Smooth muscle cell (in vitro differentiated cells): ENCODE data around the gene CHD6. TPM values are rescaled to one million over a fixed set of nuclear protein-coding genes. Genes with fewer than 3 reads are reported as not detected.
A peak's percentile ranks its signal among the peaks of the same experiment; 100 is the strongest.

Experiments used
- DNase-seq: peaks from one replicate; lab custom pipeline; 2025; ENCODE audit not compliant: unreplicated experiment; lab: John Stamatoyannopoulos, UW
- H2AFZ ChIP-seq: fragments of 200-600 bp; sonication (generic); 2 replicates; pipeline ENCODE4 v1.6.0; 2016; ENCODE audit warnings: antibody characterized with exemption, low read depth, mild to moderate bottlenecking
- H3F3A ChIP-seq: fragments of 200-600 bp; sonication (generic); 2 replicates; pipeline ENCODE4 v1.6.0; 2017; ENCODE audit warnings: antibody characterized with exemption, low read depth
- H3K27ac ChIP-seq: fragments of 200-600 bp; sonication (generic); 2 replicates; pipeline ENCODE4 v1.5.1; 2016; ENCODE audit warnings: low read depth, mild to moderate bottlenecking
- H3K27me3 ChIP-seq: fragments of 200-600 bp; sonication (generic); 2 replicates; pipeline ENCODE4 v1.6.1; 2016; ENCODE audit warnings: low read depth, mild to moderate bottlenecking
- H3K36me3 ChIP-seq: fragments of 200-600 bp; sonication (generic); 2 replicates; pipeline ENCODE4 v1.5.1; 2016; ENCODE audit warnings: low read depth
- H3K4me1 ChIP-seq: fragments of 200-600 bp; sonication (generic); 2 replicates; pipeline ENCODE4 v1.5.1; 2016; ENCODE audit warnings: low read depth
- H3K4me2 ChIP-seq: fragments of 200-600 bp; sonication (generic); 2 replicates; pipeline ENCODE4 v1.6.0; 2016; ENCODE audit warnings: mild to moderate bottlenecking
- H3K4me3 ChIP-seq: fragments of 200-600 bp; sonication (generic); 2 replicates; pipeline ENCODE4 v1.5.1; 2016; ENCODE audit warnings: mild to moderate bottlenecking
- H3K79me2 ChIP-seq: fragments of 200-600 bp; sonication (generic); 2 replicates; pipeline ENCODE4 v1.6.0; 2016; ENCODE audit warnings: low read depth, mild to moderate bottlenecking
- H3K9ac ChIP-seq: fragments of 200-600 bp; sonication (generic); 2 replicates; pipeline ENCODE4 v1.6.0; 2016; ENCODE audit warnings: low read depth
- H3K9me3 ChIP-seq: fragments of 200-600 bp; sonication (generic); replicated peaks from 2 replicates; pipeline ENCODE4 v1.5.1; 2016; ENCODE audit warnings: low read depth
- H4K20me1 ChIP-seq: fragments of 200-600 bp; sonication (generic); 2 replicates; pipeline ENCODE4 v1.6.0; 2016; ENCODE audit warnings: low read depth
- CTCF ChIP-seq: fragments of 200-600 bp; sonication (generic); IDR thresholded peaks from 2 replicates; pipeline ENCODE4 v1.5.1; 2017; ENCODE audit warnings: borderline replicate concordance, mild to moderate bottlenecking, antibody characterized with exemption; ENCODE audit not compliant: insufficient read depth, poor library complexity, severe bottlenecking
- WGBS: methylation state at CpG from one replicate; pipeline ENCODE4 v1.1.7; 2016; ENCODE audit warnings: low lambda C conversion rate; 5-methylcytosine and 5-hydroxymethylcytosine counted together
- polyA plus RNA-seq: library from polyadenylated mRNA; unstranded; fragments of >200 nt; fragmentation: Nextera tagmentation; extraction: Ambion mirVana; gene quantifications from 2 replicates; pipeline ENCODE4 v1.2.1, GENCODE V29; 2016
- total RNA-seq: library from RNA; depleted of rRNA; stranded (reverse); fragments of >200 nt; gene quantifications from 2 replicates; pipeline ENCODE4 v1.2.3, GENCODE V29; 2014

The CHD6 gene
- total and polyA plus RNA-seq, 2 experiments from 2014 or later = 41.7 to 47.8 TPM

GRCh38 chr20:41359541-41360011 lies 258.6 kb downstream of the CHD6 start:
- no peaks in the 10 kb centered on the region for H3K4me1 ChIP-seq
- no peaks in the 10 kb centered on the region for H3K79me2 ChIP-seq
- no peak overlapping the region for H3K4me2 ChIP-seq
- no peaks in the 10 kb centered on the region for H4K20me1 ChIP-seq
- no peak for DNase-seq
- no peaks in the 10 kb centered on the region for H3F3A ChIP-seq
- no peak overlapping the region for H2AFZ ChIP-seq
- no peak overlapping the region for H3K9ac ChIP-seq
- no peak for TF ChIP-seq CTCF
- 86% methylated on average over 9 of the region's 9 CpGs for WGBS
- H3K27me3 ChIP-seq = peaks cover 7% of the 10 kb centered on the region
- H3K27ac ChIP-seq = no peak overlapping the region
- H3K9me3 ChIP-seq = no peaks in the 10 kb centered on the region
- no peaks in the 10 kb centered on the region for H3K36me3 ChIP-seq
- H3K4me3 ChIP-seq = no peak overlapping the region

GRCh38 chr20:41358717-41359116 lies 259.5 kb downstream of the CHD6 start:
- Histone ChIP-seq H3K9me3 (no peaks in the 10 kb centered on the region), H3K4me1 (no peaks in the 10 kb centered on the region), H3K4me3 (no peak overlapping the region), H3K27me3 (no peaks in the 10 kb centered on the region), H3F3A (no peaks in the 10 kb centered on the region), H3K4me2 (no peak overlapping the region), H2AFZ (no peak overlapping the region), H3K36me3 (no peaks in the 10 kb centered on the region), H4K20me1 (no peaks in the 10 kb centered on the region), H3K27ac (no peak overlapping the region), H3K9ac (no peak overlapping the region), H3K79me2 (no peaks in the 10 kb centered on the region)
- no peak for DNase-seq
- 99% methylated on average over 7 of the region's 7 CpGs for WGBS
- no peak for TF ChIP-seq CTCF

DNA sequence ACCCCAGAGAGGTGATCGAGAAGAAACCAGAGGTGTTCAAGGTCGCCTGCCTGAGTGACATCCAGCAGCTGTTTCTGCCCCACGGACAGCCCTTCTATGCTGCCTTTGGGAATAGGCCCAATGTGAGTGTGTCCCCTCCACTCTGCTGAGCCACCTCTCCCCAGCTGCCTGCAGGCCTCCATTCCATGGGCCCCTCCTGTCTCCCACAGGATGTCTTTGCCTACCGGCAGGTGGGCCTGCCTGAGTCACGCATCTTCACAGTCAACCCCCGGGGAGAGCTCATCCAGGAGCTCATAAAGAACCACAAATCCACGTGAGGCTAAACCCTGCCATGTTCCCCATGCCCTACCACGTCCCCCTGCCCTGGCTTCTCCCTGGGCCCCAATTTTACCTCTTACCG lies 259.9 kb downstream of the CHD6 start:
- no peaks in the 10 kb centered on the region for H3K4me1 ChIP-seq
- H3F3A ChIP-seq = no peaks in the 10 kb centered on the region
- DNase-seq = no peak
- no peaks in the 10 kb centered on the region for H4K20me1 ChIP-seq
- no peaks in the 10 kb centered on the region for H3K9me3 ChIP-seq
- no peak for TF ChIP-seq CTCF
- H2AFZ ChIP-seq = no peak overlapping the region
- H3K79me2 ChIP-seq = no peaks in the 10 kb centered on the region
- no peak overlapping the region for H3K27ac ChIP-seq
- WGBS = 90% methylated on average over 9 of the region's 9 CpGs
- no peak overlapping the region for H3K4me3 ChIP-seq
- no peak overlapping the region for H3K9ac ChIP-seq
- H3K36me3 ChIP-seq = no peaks in the 10 kb centered on the region
- no peak overlapping the region for H3K4me2 ChIP-seq
- H3K27me3 ChIP-seq = no peaks in the 10 kb centered on the region

DNA sequence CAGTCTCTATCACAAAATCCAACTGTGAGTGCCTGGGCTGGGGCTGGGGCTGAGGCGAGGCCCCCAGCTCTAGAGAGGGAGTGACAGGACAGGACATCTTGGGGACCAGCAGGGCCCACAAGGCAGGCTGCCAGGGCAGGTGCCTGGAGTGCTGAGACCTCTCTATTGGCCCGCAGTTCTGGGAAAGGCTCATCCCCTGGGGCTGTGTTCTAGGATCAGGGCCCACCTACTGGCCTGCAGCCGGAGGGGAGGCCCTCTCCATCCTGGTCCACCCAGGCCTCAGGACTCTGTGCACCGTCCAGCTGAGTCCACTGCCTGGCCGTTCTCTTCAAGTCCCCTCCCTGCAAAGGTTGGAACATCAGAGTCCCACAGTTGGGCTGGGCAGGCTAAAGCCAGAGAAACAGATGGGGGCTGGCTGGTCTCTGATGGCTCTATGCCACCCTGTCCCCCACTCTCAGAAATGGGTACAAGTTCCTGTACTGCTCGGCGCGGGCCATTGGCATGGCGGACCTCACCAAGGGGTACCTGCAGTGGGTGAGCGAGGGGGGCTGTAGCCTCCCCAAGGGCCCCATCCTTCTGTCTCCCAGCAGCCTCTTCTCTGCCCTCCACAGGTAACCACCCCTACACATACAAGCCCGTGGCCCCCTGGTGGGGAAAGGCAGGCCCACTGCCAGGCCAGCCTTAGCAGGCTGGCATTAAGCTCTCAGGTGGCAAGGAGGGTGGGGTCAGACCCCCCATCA lies 260.6 kb downstream of the CHD6 start:
- DNase-seq = no peak
- H4K20me1 ChIP-seq = no peaks in the 10 kb centered on the region
- no peak overlapping the region for H3K9ac ChIP-seq
- no peaks in the 10 kb centered on the region for H3K36me3 ChIP-seq
- peak; percentile 7 for TF ChIP-seq CTCF
- no peak overlapping the region for H3K27ac ChIP-seq
- H3K4me3 ChIP-seq = no peak overlapping the region
- no peak overlapping the region for H2AFZ ChIP-seq
- H3K4me1 ChIP-seq = no peaks in the 10 kb centered on the region
- WGBS = 98% methylated on average over 11 of the region's 11 CpGs
- H3K79me2 ChIP-seq = no peaks in the 10 kb centered on the region
- no peaks in the 10 kb centered on the region for H3K9me3 ChIP-seq
- no peak overlapping the region for H3K4me2 ChIP-seq
- H3K27me3 ChIP-seq = no peaks in the 10 kb centered on the region
- H3F3A ChIP-seq = no peaks in the 10 kb centered on the region
